RPMI7951 (cell line): ENCODE data around the gene UBAC2. TPM values are rescaled to one million over a fixed set of nuclear protein-coding genes. Genes with fewer than 3 reads are reported as not detected.

Experiments
- DNase-seq: peaks from one replicate; pipeline ENCODE4 v3.0.0-alpha.2; 2012; ENCODE audit warnings: low read depth
- total RNA-seq: library from RNA; depleted of rRNA; stranded (reverse); fragments of >200 nt; shearing (Covaris generic); gene quantifications from 2 replicates; pipeline ENCODE4 v1.2.3, GENCODE V29; 2014

UBAC2 gene
- total RNA-seq, 1 experiment from 2014 or later: 29.1 TPM

DNA sequence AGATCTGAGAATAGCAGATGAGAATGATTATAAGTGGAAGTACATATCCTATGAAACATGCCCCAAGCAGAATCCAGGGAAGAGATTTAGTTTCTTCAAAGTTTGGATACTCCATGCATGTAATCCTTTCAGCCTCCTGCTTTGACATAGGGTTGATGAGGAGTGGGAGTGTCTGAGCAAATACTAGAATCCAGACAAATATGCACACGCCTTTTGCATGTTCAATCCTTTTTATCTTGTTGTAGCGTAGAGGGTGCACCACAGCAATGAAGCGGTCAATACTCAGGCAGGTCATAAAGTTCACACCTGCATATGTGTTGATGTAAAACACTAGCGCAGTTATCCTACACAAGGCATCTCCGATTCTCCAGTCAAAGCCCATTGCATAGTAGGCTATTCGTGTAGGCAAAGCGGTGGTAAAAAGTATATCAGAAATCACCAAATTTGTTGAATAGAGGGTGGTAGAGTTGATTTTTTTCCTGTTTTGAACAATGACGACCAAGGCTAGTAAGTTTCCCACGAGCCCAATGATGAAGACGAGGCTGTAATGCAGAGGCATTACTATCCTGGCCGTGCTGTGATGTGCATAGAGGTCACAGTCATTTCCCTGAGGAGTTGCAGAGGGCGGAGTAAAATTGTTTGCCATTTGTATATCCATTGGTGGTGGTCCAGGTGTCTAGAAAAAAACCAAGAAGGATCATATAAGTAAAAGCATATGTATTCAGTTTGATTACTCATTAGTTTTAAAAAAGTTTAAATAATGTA is 95.0 kb downstream of the UBAC2 start:
- no peak for DNase-seq

DNA sequence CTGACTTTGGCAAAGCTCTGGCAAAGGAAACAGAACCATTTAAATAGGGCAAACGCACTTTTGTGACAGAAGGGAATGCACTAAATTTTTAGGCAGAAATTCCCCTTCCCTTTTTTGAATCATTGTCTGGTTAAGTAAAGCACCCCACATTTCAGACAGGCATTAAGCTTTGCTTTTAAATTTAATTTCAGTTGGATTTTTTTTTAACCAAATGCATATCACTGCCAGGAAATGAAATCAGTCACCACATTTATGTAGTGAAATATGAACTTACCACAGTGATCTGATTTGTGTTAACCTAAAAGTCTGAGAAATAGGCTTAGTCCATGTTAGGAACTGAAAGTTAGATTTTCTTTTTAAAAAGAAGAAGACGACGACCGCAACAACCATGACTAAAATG is 95.7 kb downstream of the UBAC2 start:
- DNase-seq: no peak

DNA sequence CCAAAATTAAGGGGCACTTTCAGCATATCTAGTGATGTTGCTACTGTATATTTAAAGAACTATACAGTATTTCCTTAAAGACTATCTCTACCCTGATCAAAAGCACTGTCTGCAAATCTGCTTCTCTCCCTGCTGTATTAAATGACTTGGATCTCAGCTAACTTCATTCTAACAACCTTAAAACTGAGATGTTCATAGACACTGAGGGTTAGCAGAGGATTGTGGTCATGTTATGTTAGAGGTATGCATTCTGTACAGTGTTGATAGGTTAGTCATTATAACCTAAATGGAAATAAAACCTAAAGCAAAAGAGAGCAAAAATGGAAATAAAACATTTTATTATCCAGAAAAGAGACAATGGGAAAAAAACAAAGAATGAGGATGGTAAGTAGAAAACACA is 96.7 kb downstream of the UBAC2 start:
- no peak for DNase-seq

DNA sequence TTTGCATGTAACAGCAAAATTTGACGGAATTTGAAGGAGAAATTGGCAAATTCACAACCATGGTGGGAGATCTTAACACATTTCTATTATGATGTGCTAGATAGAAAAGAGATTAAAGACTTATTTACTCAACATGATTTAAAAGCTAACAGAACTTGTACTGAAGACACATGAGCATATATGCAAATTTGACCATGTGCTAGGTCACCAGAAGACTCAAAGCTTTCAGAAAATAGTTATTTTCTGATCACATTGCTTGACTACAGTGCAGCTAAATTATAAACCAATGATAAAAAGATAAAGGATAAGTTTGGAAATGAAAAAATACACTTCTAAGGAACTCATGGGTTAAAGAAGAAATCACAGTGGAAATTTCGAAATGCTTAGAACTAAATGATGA is 97.4 kb downstream of the UBAC2 start:
- DNase-seq: no peak

DNA sequence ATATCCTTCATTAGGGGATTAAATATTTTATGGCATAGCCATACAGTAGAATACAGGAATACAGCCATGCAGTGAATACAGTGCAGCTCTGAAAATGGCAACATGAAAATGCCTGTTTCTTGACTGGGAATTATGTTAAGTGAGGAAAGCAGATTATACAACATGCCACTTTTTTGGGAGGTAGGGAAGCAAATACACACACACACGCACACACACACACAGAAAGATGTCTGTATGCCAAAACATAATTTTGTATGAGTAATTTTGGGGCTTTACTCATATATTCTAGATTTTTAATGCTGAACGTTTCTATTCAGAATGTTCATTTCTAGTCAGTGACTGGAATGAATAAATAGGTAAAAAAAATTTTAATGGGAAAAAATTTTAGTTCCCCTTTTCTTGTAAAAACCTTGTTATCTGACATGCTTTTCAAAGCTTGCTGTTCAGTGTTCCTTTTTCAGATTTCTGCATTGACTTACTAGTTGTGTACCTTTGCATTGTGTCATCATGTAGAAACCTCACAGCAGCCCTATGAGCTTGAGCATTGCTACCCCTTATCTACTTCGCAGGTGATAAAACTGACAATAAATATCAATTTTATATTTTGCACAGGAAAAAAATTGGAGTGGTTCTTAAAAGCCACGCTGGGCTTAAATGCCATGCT is 98.7 kb downstream of the UBAC2 start:
- DNase-seq: no peak

DNA sequence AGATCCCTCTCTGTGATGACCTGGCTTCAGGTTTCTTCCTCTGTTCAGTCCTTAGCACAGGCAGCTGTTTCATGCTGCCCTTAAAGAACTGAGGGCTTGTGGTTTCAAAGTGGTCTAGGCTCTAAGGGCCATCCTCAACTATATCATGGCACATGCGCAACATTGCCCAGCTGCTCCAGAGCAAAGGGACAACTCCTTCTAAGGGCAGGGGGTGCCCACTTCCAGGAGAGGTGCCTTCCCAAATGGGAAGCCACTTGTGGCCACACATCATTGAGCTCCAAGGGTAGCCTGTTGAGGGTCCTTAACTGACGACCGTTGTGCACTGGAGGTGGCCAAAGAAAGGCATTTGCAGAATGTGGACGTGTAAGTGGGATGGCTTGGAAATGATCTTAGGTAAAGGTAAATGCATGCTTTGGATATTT is 99.3 kb downstream of the UBAC2 start:
- DNase-seq: no peak

DNA sequence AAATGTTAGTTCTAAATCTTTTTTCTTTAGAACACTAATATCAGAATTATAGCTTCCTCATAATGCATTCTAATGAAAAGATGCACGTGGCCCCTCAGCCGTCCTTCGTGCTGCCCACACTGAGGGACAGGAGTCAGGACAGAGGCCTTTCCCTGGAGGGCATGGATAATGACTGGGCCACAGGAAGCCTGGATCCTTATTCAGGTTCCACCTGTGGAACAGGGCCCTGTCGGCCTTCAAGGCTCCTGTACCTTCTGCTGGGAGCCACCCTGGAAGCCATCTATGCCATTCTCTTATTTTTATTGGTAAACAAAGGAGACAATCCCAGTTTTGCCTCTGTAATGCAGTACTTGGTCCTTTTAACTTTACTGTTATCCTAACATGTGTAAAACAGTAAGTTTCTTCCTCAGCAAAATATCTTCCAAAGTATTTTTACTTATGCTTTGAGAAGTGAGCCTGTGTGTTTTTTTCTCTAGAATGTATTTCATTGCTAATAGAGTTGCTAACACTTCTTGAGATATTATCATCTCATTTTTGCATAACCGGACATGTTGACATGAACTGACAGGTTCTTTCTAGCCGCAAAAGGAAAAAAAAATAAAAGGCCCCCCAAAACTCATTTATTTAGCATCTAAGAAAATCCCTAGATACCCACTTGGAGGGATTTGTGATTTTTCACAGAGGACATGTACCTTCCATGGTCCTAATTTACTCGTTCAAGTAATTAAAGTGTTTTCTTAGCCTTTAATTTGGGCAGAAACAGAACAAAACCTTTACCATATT is 100.6 kb downstream of the UBAC2 start:
- no peak for DNase-seq

DNA sequence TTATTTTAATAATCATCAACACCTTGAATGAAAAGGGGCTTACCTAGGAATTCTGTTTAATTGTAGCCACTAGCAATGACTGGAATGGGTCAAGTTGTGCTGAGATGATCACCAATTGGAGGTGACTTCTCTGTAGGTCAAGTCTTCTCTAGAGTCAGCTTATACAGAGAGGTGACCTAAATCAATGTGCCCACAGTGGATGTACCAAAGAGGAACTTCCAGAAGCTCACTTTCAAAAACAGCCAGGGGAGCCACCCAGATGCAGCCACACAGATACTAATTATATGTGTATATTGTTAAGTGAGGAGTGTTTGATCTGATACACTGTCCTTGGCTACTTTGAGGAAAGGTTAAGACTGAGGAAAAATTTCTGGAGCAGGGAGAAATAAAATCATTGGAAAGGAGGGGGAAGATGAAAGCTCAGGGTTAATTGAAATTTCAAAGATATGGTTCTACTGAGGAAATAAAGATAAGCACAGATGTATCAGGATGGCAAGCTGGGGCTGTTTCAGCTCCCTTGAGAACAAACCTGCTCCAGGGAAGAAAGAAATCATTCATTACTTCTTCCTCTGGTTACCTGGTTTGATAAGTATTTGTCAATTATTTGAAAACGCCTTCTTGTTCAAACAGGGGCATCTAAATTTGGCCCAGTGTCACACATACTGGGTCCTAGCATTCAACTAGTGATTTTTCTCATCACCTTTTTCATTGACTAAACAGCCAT is 101.4 kb downstream of the UBAC2 start:
- no peak for DNase-seq

DNA sequence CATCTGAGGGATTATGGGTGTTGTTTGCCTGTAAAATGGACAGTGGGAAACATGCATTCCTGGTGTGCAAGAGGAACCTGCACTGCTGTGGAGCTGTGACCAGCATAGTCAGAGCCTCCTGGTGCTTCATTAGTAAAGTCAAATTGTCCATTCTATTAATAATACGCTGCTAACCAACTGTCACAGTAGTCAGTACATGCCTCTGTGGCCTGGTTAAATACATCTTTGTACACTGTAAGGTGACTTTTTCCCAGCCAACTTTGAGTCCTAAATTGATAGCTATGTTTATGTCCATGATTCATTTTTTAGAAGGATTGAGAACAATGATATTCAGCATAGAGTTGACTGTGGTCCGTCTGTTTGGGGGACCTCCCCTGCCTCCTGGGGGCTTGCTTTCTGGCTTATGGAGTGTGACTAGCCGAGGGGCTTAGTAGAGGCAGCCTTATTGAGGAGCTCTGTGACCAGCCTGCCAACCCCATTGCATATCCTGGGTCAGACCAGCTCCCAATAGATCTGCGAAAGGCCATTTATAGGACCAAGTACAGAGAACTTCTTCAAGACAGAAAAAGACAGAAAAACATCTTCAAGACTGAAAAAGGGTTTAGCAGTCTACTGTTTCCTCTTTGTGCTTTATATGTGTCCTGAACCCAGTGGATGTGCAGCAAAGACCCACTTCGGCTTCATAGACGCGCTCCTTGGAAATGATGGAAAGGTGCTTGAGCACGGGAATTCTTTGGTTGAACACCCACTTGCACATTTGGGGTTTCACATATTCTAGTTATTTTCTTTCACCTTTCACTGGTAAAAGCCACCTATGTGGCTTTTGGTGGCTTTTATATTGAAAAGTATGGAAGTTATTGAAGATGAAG is 102.2 kb downstream of the UBAC2 start:
- DNase-seq: no peak

DNA sequence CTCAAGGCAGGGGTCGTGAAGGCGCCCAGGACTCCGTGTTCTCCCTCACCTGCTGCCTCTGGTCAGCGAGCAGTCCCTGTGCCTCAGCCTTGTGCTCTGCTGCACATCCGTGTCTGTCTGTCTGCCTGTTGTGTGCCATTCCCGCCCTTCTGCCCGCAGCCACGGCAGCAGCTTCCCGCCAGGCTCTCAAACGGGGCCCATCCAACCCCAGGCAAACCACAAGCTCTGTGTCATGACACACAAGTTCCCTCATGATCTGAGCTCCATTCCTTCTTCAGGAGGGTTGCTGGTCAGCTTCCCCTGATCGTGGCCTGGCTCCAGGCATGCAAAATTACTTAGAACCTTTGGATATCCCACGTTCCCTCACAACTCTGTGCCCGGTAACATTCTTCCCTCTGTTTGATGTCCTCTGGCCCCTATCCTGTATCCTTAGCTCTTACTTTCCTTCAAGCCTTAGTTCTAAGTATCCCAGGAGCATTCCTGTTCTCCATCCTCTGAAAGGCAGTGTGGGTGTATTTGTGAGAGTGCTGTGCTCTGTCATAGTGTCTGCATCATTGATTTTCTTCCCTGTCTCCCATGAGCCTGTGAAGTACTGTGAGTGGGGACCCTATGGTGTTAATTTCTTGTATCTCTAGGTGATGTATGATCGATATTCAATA is 103.3 kb downstream of the UBAC2 start:
- peak; percentile 85 for DNase-seq

DNA sequence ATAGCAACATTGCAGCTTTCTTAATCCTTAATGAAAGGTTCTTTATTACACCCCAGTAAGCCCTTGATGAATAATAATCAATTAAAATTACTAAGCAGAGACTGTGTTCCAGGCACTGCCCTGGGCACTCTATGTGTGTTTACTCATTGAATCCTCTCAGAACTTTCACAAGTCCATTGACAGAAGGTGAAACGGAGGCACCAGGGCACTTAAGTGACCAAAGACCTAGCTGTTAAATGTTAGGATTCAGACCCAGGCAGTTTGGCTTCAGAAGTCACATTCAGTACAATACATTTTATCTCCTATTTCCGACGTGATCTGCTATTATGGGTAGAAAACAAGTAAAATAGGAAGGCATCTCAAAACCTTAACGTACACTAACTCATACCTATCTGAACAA is 103.9 kb downstream of the UBAC2 start:
- no peak for DNase-seq

DNA sequence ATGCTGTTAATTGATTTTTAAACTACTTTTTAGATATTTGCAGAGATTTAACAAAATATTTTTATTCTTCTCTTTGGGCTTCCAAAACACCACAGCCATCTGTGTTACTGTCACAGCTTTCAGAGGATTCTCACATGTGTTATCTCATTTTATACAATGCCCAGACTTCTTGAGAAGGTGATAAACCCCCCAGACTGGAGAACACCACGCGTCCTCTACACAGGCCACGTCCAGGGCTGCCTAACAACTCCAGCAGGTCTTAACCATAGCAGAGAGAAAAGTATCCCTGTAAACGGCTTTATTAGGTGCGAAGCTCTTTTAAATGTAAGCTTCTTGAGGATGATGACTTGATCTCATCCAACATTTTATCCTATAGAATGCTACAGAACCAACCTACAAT is 104.5 kb downstream of the UBAC2 start:
- DNase-seq: no peak

DNA sequence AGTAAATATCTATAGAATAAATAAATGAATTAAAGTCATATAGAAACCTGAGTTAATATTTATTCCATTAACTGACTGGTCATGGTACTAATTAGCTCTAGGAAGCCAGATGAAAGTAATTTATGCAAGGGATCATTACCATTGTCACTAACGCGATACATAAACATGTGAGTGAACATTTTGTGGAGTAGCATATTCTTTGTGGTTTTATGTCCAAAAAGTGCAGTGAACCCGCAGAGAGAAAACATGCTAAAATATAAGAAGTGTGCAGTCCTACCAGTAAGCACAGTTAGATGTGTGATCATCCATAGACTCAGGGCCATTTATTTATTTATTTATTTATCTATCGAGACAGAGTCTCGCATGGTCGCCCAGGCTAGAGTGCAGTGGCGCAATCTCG is 104.9 kb downstream of the UBAC2 start:
- DNase-seq: no peak

DNA sequence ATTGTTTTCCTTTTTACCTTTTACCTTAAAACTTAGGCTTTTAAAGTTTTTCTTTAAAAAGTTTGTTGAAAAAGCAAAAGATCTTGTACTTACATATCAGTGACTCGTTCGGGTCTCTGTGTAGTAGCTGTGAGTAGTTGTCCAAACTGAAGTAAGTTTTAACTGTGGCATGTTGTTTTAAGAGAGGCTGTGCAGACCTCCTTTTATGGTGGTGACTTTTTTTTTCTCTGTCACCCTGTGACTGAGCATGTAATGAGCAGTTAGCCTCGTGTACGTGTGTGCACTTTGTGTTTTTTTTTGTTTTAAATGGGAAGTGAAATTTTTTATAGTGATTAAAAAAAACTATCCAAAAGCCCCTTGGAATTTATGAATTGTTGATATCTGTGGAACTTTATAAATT is 106.6 kb downstream of the UBAC2 start, which contains the start of gene GPR183:
Gene GPR183, minus strand, starts transcription at position 153 of the 400 bp plus-strand sequence. CDS start 11,254 bp downstream, outside the sequence.
- DNase-seq: peak; percentile 67

DNA sequence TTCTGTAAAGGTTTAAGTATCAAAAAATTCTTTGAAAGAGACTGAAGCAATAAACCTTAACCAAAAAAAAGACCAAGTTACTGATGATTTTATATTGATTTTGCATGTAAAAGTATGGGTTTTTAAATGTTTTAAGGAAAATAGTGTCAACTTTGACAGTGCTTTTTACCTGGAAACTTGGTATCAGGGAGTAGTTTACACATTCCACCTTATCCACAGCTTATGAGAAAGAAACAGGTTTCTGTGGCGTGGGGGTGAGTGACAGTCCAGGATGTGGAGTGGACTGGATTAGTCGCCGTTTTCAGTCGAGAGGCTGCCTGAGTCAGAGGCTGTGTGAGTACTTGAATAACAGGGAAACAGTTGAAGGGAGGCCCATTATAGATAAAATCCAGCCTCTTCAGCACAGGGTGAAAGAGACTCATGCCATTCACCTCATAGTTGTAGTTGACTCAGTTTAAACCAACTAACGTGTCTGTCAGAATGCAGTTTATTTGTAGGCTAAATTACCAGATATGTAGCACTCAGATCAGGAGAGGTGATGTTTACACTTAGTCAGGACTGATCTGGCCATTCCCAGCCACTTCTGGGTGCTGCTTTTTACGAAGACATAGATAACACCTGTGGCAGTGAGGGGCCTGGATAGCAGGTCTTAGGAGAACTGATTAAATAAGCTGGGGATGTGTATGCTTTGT is 107.1 kb downstream of the UBAC2 start:
- DNase-seq: peak; percentile 74

DNA sequence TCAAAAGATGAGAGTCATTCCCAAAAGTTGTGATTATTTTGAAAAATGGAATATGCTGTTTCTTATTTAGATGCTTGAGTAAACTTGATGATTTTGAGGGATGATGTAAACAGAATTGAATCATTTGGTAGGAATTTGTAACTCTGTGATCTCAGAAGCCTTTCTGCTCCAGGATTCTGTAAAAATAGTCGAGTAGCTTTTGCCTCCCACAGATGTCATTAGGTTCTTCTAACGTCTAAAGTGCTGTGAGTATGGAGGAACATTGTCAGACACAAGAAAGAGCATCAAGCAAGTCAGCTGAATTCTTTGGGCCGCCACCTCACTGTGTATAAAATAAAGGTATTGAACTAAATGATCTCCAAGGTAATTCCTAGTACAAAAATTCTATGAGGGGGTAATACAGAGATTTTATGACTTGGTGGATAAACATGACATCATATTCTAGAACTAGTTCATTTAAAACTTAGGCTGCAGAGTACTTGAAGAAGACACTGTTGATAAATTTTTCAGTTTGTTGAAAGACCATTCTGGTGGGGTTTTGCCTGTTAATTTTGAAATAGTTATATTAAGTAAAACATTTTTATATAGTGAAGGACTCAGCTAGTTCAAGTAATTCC is 107.9 kb downstream of the UBAC2 start:
- peak; percentile 49 for DNase-seq

DNA sequence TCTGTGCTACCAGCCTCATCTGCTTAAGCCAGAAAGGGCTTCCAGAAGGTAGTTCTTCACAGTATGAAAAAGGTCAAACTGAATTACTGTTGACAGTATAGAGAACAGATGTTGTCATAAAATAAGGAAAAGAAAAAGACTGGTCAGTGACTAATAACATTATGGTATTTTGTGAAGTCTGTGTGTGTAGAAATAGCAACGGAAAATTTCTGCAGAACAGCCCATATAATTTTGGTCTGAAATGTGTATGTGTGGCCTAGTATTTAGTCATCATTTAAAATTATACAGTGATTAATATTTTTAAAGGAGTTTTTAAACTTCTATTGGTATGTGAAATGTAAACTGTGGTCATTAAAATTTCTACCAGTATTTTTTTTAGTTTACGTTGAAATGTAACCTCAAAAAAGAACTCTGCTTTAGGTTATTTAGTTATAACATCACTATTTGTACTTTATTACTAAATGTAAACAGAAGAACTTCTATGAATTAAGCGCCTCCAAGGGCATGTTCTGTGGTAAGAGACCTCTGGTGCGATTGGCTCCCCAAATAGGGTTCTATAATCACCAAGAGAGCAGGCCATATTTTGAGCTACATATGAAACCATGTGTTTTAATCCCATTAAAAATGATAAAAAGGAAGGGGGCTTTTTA is 109.9 kb downstream of the UBAC2 start:
- peak; percentile 69 for DNase-seq

DNA sequence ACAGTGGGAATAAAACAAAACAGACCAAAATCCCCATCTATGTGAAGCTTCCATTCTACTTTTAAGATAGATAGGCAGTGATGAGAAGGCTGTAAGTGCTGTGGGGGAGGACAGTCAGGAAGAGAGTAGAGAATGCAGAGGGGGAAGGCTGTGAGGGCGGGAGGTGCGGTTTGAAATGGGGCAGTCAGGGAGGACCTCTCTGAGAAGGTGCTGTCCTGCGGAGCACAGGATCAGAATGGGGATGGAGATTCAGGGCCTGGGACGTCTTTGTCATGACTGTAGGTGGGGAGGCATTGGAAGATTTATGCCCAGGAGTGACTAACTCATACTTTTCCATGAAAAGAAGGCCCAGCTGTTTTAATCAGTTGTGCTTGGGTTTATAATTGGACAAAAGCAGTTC is 110.5 kb downstream of the UBAC2 start:
- DNase-seq: peak; percentile 73
